Measurements from ENCODE around the gene ZNF653. TPM values are rescaled to one million over a fixed set of nuclear protein-coding genes. Genes with fewer than 3 reads are reported as not detected.

The ZNF653 gene, protein sequence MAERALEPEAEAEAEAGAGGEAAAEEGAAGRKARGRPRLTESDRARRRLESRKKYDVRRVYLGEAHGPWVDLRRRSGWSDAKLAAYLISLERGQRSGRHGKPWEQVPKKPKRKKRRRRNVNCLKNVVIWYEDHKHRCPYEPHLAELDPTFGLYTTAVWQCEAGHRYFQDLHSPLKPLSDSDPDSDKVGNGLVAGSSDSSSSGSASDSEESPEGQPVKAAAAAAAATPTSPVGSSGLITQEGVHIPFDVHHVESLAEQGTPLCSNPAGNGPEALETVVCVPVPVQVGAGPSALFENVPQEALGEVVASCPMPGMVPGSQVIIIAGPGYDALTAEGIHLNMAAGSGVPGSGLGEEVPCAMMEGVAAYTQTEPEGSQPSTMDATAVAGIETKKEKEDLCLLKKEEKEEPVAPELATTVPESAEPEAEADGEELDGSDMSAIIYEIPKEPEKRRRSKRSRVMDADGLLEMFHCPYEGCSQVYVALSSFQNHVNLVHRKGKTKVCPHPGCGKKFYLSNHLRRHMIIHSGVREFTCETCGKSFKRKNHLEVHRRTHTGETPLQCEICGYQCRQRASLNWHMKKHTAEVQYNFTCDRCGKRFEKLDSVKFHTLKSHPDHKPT
- total RNA-seq (1 to 10 TPM; 2.4 to 5.5 (median 3.8) TPM), polyA plus RNA-seq (1 to 10 TPM; 4.0 to 8.9 TPM)
- long read RNA-seq, donor 1, partial matches to known transcripts = 0 of 5 reads
- long read RNA-seq, donor 1, other reads (novel, unspliced or antisense) = 2 of 5 reads
- long read RNA-seq, donor 2, partial matches to known transcripts = 1 of 1 reads
- long read RNA-seq, donor 2, other reads (novel, unspliced or antisense) = 0 of 1 reads
- long read RNA-seq, donor 3, transcript ZNF653-201 (9 exons, 2,240 nt) = major isoform, 5 of 5 reads
- long read RNA-seq, donor 3, partial matches to known transcripts = 0 of 5 reads
- long read RNA-seq, donor 3, other reads (novel, unspliced or antisense) = 0 of 5 reads

- Histone ChIP-seq H3K36me3 (peaks cover 0 to 13% (median 7%) of the 10 kb centered on the region in 9 donors), H3K4me1 (peaks cover 0 to 19% (median 6%) of the 10 kb centered on the region in 12 donors), H3K27me3 (no peaks in the 10 kb centered on the region), H3K27ac (peak within 1 kb of the TSS; percentile 90 to 99 (median 96)), H3K9me3 (no peaks in the 10 kb centered on the region), H3K4me3 (peak within 1 kb of the TSS; percentile 74 to 100 (median 93))
- DNase-seq (peak; percentile 92 to 97 (median 94)), ATAC-seq (peak; percentile 70 to 85 (median 81))
- TF ChIP-seq POLR2A (IDR thresholded peaks at IDR 0.05) = peak in 1 of 2 donors; percentile 38
- TF ChIP-seq, protein P1, sequence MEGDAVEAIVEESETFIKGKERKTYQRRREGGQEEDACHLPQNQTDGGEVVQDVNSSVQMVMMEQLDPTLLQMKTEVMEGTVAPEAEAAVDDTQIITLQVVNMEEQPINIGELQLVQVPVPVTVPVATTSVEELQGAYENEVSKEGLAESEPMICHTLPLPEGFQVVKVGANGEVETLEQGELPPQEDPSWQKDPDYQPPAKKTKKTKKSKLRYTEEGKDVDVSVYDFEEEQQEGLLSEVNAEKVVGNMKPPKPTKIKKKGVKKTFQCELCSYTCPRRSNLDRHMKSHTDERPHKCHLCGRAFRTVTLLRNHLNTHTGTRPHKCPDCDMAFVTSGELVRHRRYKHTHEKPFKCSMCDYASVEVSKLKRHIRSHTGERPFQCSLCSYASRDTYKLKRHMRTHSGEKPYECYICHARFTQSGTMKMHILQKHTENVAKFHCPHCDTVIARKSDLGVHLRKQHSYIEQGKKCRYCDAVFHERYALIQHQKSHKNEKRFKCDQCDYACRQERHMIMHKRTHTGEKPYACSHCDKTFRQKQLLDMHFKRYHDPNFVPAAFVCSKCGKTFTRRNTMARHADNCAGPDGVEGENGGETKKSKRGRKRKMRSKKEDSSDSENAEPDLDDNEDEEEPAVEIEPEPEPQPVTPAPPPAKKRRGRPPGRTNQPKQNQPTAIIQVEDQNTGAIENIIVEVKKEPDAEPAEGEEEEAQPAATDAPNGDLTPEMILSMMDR (IDR thresholded peaks at IDR 0.05) = no peak
- intact Hi-C loops (cut with DNase I) = loop anchor here in 2 of 10 donors (2.0 to 10.0 kb wide), 3 partner anchors 15 to 89 kb away; partner anchors contain the start of genes ELOF1 (in 1 of the 2) and ZNF627 (in 1 of the 2)
- WGBS, 4 donors = 0 to 2% (median 1%) methylated on average over 35 to 65 of the region's 65 CpGs
Measured at GRCh38 chr19:11505504-11506100, at the start of gene ZNF653. Gene ZNF653 (minus strand): TSS chr19:11505839. CDS start chr19:11505786, 53 bp downstream.

DNA sequence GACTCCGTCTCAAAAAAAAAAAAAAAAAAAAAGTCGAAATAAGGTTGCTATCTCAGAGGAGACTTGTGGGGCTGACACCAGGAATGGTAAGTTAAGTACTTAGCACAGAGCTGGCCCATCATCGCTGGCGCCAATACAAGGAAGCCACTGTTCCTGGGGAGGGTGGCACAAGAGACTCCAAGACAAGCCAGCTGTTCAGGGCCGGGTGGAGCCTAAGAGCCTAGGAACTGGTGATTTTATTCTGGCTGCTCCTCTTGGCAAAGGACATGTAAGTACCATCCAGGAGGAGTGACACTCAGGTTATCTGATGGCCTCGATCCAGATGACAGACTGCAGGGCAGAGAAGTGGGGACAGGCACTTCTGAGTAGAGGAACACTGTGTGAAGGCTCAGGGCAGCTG lies 49.6 kb upstream of the ZNF653 start:
- peaks cover 0 to 35% (median 18%) of the 10 kb centered on the region in 12 donors for H3K4me1 ChIP-seq
- ATAC-seq = no peak
- intact Hi-C loops (cut with DNase I) = loop anchor here in 1 of 10 donors (5.0 kb wide), 1 partner anchor 42 kb away; the partner anchor contains the start of gene ZNF627
- H3K9me3 ChIP-seq = no peaks in the 10 kb centered on the region
- 74 to 80% (median 77%) methylated on average over 6 of the region's 6 CpGs for WGBS, 4 donors
- no peak overlapping the region for H3K27ac ChIP-seq
- TF ChIP-seq, protein P1 (IDR thresholded peaks at IDR 0.05) = no peak
- TF ChIP-seq POLR2A (IDR thresholded peaks at IDR 0.05) = no peak
- H3K4me3 ChIP-seq = no peak overlapping the region
- peaks cover 0 to 30% (median 24%) of the 10 kb centered on the region in 9 donors for H3K36me3 ChIP-seq
- no peaks in the 10 kb centered on the region for H3K27me3 ChIP-seq
- no peak for DNase-seq

GRCh38 chr19:11554160-11554559 lies 48.5 kb upstream of the ZNF653 start:
- Histone ChIP-seq H3K9me3 (no peaks in the 10 kb centered on the region), H3K4me3 (no peak overlapping the region), H3K27me3 (no peaks in the 10 kb centered on the region), H3K4me1 (peaks cover 0 to 26% (median 11%) of the 10 kb centered on the region in 12 donors), H3K27ac (no peak overlapping the region), H3K36me3 (peaks cover 0 to 36% (median 29%) of the 10 kb centered on the region in 9 donors)
- no peak for ATAC-seq
- no peak for DNase-seq
- WGBS, 4 donors = 88 to 93% (median 93%) methylated on average over 12 of the region's 12 CpGs
- TF ChIP-seq POLR2A (IDR thresholded peaks at IDR 0.05) = no peak
- TF ChIP-seq, protein P1 (IDR thresholded peaks at IDR 0.05) = no peak
- intact Hi-C loops (cut with DNase I) = no loop called here

Data from heart left ventricle (tissue), 16 donors.